Fibroblast of mammary gland (primary cell): Measurements from ENCODE around the gene SPAG8.

ENCODE experiments used
- DNase-seq: peaks from one replicate; pipeline ENCODE4 v3.0.0-alpha.2; 2010; ENCODE audit warnings: low read depth
- H3K4me3 ChIP-seq: 2 replicates; pipeline ENCODE4 v1.5.1; 2011; ENCODE audit warnings: low read depth, mild to moderate bottlenecking, low read length, moderate library complexity; ENCODE audit not compliant: control insufficient read depth
- CTCF ChIP-seq: conservative IDR thresholded peaks from 2 replicates; pipeline ENCODE4 v1.5.1; 2011; ENCODE audit warnings: low read depth, low read length, inconsistent platforms; ENCODE audit not compliant: control insufficient read depth, insufficient read depth

SPAG8 gene

DNA sequence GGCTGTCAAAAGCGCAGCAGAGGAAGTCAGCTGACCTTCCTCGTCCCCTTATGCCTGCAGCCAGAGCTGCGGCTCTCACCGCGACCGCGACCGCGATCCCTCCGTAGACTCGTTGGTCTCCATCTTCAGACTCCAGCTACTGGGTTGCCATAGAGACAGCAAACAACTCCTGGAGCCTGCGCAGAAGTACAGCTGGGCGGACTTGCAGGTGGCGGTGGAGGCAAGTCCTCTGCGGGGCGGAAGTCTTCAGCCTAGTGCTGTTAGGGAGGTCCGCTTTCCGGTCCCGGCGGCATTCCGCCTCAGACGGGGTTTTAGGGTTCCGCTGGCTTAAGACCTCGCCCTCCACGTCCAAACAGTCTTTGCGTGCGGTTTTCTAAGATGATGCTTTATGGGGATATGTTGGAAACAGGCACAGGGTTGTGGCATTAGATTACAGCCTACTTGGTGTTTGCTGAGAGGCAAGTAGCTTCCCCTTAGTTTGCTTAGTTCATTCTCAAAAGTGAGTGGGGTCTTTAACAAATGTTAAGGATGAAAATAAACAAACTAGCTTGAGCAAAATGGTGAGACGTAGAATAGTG, at the start of gene SPAG8:
Gene SPAG8 (minus strand): TSS at position 238 of the 578 bp plus-strand sequence. CDS start 115 bp downstream, at position 123.
- no peak for TF ChIP-seq CTCF
- peak within 1 kb of the TSS; percentile 62 for H3K4me3 ChIP-seq

DNA sequence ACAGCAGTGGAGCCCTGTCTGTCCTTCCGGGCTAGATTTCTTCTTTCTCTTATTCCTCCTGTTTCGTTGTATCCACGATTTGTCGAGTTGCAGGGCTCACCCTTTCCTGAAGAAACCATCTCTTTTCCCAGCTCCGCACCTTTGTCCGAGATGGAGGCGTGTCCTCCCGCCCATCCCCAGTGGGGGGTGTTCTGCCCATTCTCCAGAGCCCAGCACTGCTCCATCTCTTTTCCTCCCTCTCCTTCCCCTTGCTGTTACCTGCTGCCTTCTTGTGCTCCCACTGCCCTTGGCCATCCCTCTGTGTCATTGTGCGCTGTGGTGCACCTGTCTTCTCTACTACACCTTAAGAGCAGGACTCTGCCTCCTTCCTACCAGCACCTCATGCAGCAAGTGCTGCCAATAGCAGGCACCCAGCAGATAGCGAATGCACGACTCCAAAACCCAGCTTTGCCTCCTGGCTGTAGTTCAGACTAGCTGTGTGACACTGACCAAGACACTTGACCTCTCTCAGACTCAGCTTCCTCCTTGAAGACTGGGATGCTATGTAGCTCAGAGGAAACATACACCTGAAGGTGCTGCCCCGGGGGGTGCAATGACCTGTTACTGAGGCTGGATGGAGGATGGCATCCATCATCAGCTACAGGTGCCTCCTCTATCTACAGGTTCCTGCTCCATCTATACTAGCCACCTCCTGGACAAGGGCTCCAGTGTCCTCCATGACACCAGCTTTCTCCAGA, 49.3 kb upstream of the SPAG8 start:
- TF ChIP-seq CTCF: no peak
- no peak for DNase-seq
- H3K4me3 ChIP-seq: no peak overlapping the region

More for the DNA sequence above, at the start of gene SPAG8:
- peak; percentile 95 for DNase-seq

- no peak overlapping the region for H3K4me3 ChIP-seq
- TF ChIP-seq CTCF: no peak
- DNase-seq: no peak
Measured at GRCh38 chr9:35859990-35860339, 47.9 kb upstream of the SPAG8 start.

GRCh38 chr9:35859310-35859989, 47.4 kb upstream of the SPAG8 start:
- DNase-seq: peak; percentile 46
- no peak for TF ChIP-seq CTCF
- H3K4me3 ChIP-seq: no peak overlapping the region

- TF ChIP-seq CTCF: no peak
- H3K4me3 ChIP-seq: no peak overlapping the region
- DNase-seq: no peak
Measured at GRCh38 chr9:35858458-35858857, 46.4 kb upstream of the SPAG8 start.

- no peak for TF ChIP-seq CTCF
- DNase-seq: no peak
- no peak overlapping the region for H3K4me3 ChIP-seq
Measured at GRCh38 chr9:35856882-35857281, 44.8 kb upstream of the SPAG8 start.
